ENCODE results near the gene C12orf57. TPM values are rescaled to one million over a fixed set of nuclear protein-coding genes. Genes with fewer than 3 reads are reported as not detected.
A peak's percentile ranks its signal among the peaks of the same experiment; 100 is the strongest.

Gene C12orf57
- total RNA-seq, 1 donor from 2014 or later = 181 TPM

GRCh38 chr12:6909421-6910145, 34.2 kb upstream of the C12orf57 start:
- H3K27ac ChIP-seq = no peak overlapping the region
- H3K4me3 ChIP-seq = no peak overlapping the region
- DNase-seq (peak; percentile 4), ATAC-seq (no peak)
- intact Hi-C loops (cut with DNase I) = no loop called here
- H3K9me3 ChIP-seq = no peaks in the 10 kb centered on the region
- H3K27me3 ChIP-seq (ENCODE audit: low read depth) = no peaks in the 10 kb centered on the region
- TF ChIP-seq CTCF (IDR thresholded peaks at IDR 0.05) = no peak
- H3K36me3 ChIP-seq = peaks cover 5% of the 10 kb centered on the region
- H3K4me1 ChIP-seq = peaks cover 14% of the 10 kb centered on the region

- Histone ChIP-seq H3K9me3 (no peaks in the 10 kb centered on the region), H3K4me1 (peaks cover 15% of the 10 kb centered on the region), H3K27me3 (ENCODE audit: low read depth) (peaks cover 4% of the 10 kb centered on the region), H3K27ac (no peak overlapping the region), H3K4me3 (no peak overlapping the region), H3K36me3 (peaks cover 6% of the 10 kb centered on the region)
- ATAC-seq (no peak), DNase-seq (peak; percentile 47)
- intact Hi-C loops (cut with DNase I) = no loop called here
- TF ChIP-seq CTCF (IDR thresholded peaks at IDR 0.05) = no peak
Observed at GRCh38 chr12:6912164-6912935, 31.5 kb upstream of the C12orf57 start.

- intact Hi-C loops (cut with DNase I) = no loop called here
- no peaks in the 10 kb centered on the region for H3K9me3 ChIP-seq
- peak; percentile 82 for DNase-seq
Observed at GRCh38 chr12:6914246-6914946, 29.4 kb upstream of the C12orf57 start, which contains the start of gene ENO2. TSS of gene ENO2 (plus strand) at chr12:6914580. CDS start at chr12:6915833, 1,253 bp downstream.

DNA sequence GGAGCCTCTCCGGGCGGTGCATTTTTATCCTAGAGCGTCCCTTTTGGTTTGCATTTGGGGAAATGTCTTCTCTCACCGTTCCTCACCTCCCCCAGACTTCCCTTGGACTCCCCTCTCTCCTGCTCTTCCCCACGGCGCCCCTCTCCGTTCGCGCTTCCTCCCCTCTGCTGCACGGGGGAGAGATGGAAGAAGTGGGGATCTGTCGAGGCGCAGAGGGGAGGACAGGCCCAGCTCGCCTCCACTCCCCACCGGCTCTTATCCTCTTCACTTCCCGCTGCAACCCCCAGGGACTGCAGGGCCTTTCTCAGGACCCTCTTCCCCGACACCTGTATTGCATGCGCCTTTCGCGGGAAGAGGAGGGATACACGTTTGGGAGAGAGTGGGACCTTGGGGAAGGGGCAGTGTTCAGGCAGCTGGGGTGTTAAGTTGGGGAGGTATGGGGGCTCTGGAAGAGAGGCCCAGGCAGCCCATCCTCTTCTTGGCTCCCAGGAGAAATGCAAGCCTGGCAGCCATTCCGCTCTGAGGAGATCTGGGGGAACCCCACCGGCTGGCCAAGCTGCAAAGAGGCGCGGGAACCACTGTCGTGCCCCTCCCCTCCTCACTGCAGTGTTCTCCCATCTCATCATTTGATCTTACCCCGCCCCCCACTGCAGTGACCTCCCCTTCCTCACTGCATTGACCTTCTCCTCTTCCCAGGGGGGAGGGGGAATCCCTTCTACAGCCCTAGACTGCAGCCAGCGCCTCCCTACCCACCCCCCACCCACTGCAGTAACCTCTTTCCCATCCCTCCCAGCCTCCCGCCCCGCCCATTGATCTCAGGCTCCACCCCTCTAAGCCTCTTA, 28.7 kb upstream of the C12orf57 start:
- intact Hi-C loops (cut with DNase I) = no loop called here
- peak; percentile 49 for DNase-seq
- Histone ChIP-seq H3K4me3 (peak overlapping the region; percentile 83), H3K27me3 (ENCODE audit: low read depth) (peaks cover 4% of the 10 kb centered on the region), H3K27ac (peak overlapping the region; percentile 76), H3K4me1 (peaks cover 15% of the 10 kb centered on the region), H3K9me3 (no peaks in the 10 kb centered on the region), H3K36me3 (peaks cover 16% of the 10 kb centered on the region)
- TF ChIP-seq CTCF (IDR thresholded peaks at IDR 0.05) = no peak
- peak; percentile 5 to 24 for ATAC-seq

More at GRCh38 chr12:6914246-6914946, 29.4 kb upstream of the C12orf57 start, which contains the start of gene ENO2:
- H3K27ac ChIP-seq = peak within 1 kb of the TSS; percentile 76
- peak; percentile 91 to 95 for ATAC-seq
- H3K4me3 ChIP-seq = peak within 1 kb of the TSS; percentile 83
- no peak for TF ChIP-seq CTCF (IDR thresholded peaks at IDR 0.05)
- peaks cover 11% of the 10 kb centered on the region for H3K36me3 ChIP-seq
- H3K27me3 ChIP-seq (ENCODE audit: low read depth) = peaks cover 4% of the 10 kb centered on the region
- H3K4me1 ChIP-seq = peaks cover 15% of the 10 kb centered on the region

Measured in lower lobe of right lung (tissue), 2 donors.